Measurements from ENCODE around the gene LBH.

DNA sequence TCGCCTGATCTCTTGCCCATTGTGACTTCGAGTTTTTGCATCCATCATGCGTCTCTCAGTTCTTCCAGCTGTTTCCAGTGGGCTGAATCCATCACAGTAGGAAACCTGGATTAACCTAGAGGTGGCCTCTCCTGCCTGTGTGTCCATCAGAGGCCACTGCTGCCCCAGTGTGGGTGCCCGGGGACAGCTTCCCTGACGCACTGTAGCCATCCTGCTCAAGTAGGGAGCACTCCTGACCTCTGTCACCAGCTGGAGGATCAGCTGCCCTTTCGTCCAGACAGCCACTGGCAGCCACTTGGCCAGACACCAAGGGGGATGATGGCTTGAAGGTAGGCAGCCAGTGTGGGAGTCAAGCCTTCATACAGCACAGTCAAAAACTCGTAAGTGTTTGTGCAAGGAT, 36.9 kb upstream of the LBH start:
- TF ChIP-seq, protein P1, sequence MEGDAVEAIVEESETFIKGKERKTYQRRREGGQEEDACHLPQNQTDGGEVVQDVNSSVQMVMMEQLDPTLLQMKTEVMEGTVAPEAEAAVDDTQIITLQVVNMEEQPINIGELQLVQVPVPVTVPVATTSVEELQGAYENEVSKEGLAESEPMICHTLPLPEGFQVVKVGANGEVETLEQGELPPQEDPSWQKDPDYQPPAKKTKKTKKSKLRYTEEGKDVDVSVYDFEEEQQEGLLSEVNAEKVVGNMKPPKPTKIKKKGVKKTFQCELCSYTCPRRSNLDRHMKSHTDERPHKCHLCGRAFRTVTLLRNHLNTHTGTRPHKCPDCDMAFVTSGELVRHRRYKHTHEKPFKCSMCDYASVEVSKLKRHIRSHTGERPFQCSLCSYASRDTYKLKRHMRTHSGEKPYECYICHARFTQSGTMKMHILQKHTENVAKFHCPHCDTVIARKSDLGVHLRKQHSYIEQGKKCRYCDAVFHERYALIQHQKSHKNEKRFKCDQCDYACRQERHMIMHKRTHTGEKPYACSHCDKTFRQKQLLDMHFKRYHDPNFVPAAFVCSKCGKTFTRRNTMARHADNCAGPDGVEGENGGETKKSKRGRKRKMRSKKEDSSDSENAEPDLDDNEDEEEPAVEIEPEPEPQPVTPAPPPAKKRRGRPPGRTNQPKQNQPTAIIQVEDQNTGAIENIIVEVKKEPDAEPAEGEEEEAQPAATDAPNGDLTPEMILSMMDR (IDR thresholded peaks at IDR 0.05), result no peak
- TF ChIP-seq POLR2A (IDR thresholded peaks at IDR 0.05), result no peak

Measured in lower leg skin (tissue), 3 donors.